Caco-2 (cell line): ENCODE results near the gene TRAF1. TPM values are rescaled to one million over a fixed set of nuclear protein-coding genes. Genes with fewer than 3 reads are reported as not detected.

ENCODE experiments used
- total RNA-seq: library from RNA; stranded (reverse); gene quantifications from 2 replicates; pipeline ENCODE4 v1.2.3, GENCODE V29; 2022

Gene TRAF1
- total RNA-seq, 1 experiment from 2014 or later = 1.1 TPM

Other genes starting within 250 kb of the TRAF1 start
- 2.8 and 2.9 TPM in 2 replicates for gene MEGF9, start 212.3 kb downstream of the TRAF1 start, total RNA-seq
- 72.7 and 74.3 TPM in 2 replicates for gene FBXW2, start 133.4 kb downstream of the TRAF1 start, total RNA-seq
- 53.7 and 68.1 TPM in 2 replicates for gene PSMD5, start 83.9 kb downstream of the TRAF1 start, total RNA-seq
- 75.9 and 76.3 TPM in 2 replicates for gene PHF19, start 49.6 kb downstream of the TRAF1 start, total RNA-seq
- gene C5, start 123.5 kb upstream of the TRAF1 start, total RNA-seq = 10.8 and 14.9 TPM in 2 replicates
- 12.0 and 14.9 TPM in 2 replicates for gene CNTRL, start 148.2 kb upstream of the TRAF1 start, total RNA-seq